Ishikawa (cell line): ENCODE results near the gene SRL.

Source experiments
- CEBPB ChIP-seq: IDR thresholded peaks from 2 replicates; pipeline ENCODE4 v1.6.1; 2012
- CREB1 ChIP-seq: IDR thresholded peaks from 2 replicates; pipeline ENCODE4 v1.6.1; 2012; ENCODE audit warnings: low read depth
- EGR1 ChIP-seq: IDR thresholded peaks from 2 replicates; pipeline ENCODE4 v1.6.1; 2012
- EP300 ChIP-seq: IDR thresholded peaks from 2 replicates; pipeline ENCODE4 v1.6.1; 2012; ENCODE audit warnings: borderline replicate concordance
- FOXM1 ChIP-seq: IDR thresholded peaks from 2 replicates; pipeline ENCODE4 v1.6.1; 2012; ENCODE audit warnings: low read depth, borderline replicate concordance
- NFIC ChIP-seq: IDR thresholded peaks from 2 replicates; pipeline ENCODE4 v1.6.1; 2012
- RAD21 ChIP-seq: IDR thresholded peaks from 2 replicates; pipeline ENCODE4 v1.6.1; 2012; ENCODE audit warnings: low read depth
- TAF1 ChIP-seq: IDR thresholded peaks from 2 replicates; pipeline ENCODE4 v1.6.1; 2012; ENCODE audit warnings: low read depth, mild to moderate bottlenecking
- TCF12 ChIP-seq: IDR thresholded peaks from 2 replicates; pipeline ENCODE4 v1.6.1; 2012; ENCODE audit warnings: low read depth
- TEAD4 ChIP-seq: IDR thresholded peaks from 2 replicates; pipeline ENCODE4 v1.6.1; 2012
- YY1 ChIP-seq: IDR thresholded peaks from 2 replicates; pipeline ENCODE4 v1.6.1; 2012; ENCODE audit warnings: low read depth
- ZBTB7A ChIP-seq: IDR thresholded peaks from 2 replicates; pipeline ENCODE4 v1.6.1; 2012; ENCODE audit warnings: low read depth
- TF ChIP-seq, protein P1 (sequence below): IDR thresholded peaks from 2 replicates; pipeline ENCODE4 v1.6.1; 2012
- TF ChIP-seq, protein P2 (sequence below): IDR thresholded peaks from 2 replicates; pipeline ENCODE4 v1.6.1; 2012; ENCODE audit warnings: low read depth, mild to moderate bottlenecking
- TF ChIP-seq, protein P3 (sequence below): IDR thresholded peaks from 2 replicates; pipeline ENCODE4 v1.6.1; 2012

Gene SRL

DNA sequence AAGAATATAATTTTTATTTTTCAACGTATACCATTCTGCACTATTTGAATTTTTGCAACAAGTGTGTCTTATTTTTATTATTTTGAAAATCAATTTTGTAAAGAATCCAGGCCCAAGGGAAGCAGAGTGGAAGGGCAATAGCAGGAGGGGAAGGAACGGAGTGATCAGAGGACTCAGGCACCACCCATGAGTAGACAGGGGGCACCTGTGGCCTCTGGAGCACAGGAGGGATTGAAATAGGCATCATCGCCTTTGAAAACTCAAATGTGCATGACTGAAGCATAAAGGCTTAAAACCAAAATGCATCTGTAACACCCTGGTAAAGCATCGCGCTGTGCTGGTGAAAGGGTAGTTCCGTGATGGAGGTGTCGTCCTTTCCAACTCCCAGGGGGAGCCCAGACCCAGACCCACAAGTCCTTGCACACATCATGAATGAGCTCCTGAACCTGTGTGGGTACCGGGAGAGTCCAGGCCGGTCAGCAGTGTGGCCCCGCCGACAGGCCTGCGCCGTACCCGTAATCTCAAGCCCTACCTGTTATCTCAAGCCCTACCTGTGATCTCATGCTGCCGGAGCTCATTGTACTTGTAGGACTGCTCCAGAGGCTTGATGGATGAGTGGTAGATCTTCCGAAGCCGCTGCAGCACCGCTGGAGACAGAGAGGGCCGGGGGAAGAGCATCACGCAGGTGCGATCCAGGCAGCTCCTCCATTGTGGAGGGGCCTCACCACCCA is 39.1 kb downstream of the SRL start:
- TF ChIP-seq CREB1 (no peak), TCF12 (no peak), TAF1 (no peak), EP300 (no peak), CEBPB (no peak), NFIC (no peak), YY1 (no peak)
- TF ChIP-seq, protein P1, sequence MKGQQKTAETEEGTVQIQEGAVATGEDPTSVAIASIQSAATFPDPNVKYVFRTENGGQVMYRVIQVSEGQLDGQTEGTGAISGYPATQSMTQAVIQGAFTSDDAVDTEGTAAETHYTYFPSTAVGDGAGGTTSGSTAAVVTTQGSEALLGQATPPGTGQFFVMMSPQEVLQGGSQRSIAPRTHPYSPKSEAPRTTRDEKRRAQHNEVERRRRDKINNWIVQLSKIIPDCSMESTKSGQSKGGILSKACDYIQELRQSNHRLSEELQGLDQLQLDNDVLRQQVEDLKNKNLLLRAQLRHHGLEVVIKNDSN = no peak
- TF ChIP-seq, protein P2, sequence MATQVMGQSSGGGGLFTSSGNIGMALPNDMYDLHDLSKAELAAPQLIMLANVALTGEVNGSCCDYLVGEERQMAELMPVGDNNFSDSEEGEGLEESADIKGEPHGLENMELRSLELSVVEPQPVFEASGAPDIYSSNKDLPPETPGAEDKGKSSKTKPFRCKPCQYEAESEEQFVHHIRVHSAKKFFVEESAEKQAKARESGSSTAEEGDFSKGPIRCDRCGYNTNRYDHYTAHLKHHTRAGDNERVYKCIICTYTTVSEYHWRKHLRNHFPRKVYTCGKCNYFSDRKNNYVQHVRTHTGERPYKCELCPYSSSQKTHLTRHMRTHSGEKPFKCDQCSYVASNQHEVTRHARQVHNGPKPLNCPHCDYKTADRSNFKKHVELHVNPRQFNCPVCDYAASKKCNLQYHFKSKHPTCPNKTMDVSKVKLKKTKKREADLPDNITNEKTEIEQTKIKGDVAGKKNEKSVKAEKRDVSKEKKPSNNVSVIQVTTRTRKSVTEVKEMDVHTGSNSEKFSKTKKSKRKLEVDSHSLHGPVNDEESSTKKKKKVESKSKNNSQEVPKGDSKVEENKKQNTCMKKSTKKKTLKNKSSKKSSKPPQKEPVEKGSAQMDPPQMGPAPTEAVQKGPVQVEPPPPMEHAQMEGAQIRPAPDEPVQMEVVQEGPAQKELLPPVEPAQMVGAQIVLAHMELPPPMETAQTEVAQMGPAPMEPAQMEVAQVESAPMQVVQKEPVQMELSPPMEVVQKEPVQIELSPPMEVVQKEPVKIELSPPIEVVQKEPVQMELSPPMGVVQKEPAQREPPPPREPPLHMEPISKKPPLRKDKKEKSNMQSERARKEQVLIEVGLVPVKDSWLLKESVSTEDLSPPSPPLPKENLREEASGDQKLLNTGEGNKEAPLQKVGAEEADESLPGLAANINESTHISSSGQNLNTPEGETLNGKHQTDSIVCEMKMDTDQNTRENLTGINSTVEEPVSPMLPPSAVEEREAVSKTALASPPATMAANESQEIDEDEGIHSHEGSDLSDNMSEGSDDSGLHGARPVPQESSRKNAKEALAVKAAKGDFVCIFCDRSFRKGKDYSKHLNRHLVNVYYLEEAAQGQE = no peak

DNA sequence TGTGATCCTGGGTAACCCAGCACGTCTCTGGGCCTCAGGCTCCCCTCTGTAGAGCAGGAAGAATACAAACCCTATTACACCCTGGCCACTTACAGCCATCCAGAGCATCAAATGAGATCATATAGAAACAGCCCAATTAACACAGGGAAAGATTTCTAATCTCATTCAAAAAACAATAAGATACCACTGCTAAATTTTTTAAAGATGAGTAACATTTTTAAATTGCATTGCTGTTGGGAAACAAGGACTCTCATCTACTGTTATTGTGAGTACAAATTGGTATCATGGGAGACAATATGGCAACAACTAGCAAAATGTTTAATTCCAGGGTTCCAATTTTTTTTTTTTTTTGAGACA is 41.1 kb downstream of the SRL start:
- TF ChIP-seq, protein P2 = no peak
- TF ChIP-seq TAF1 (no peak), FOXM1 (no peak), ZBTB7A (no peak), EGR1 (no peak), CEBPB (no peak), TEAD4 (no peak), NFIC (no peak), CREB1 (no peak), EP300 (no peak), TCF12 (no peak)
- TF ChIP-seq, protein P1 = no peak
- TF ChIP-seq, protein P3, sequence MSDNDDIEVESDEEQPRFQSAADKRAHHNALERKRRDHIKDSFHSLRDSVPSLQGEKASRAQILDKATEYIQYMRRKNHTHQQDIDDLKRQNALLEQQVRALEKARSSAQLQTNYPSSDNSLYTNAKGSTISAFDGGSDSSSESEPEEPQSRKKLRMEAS = no peak

DNA sequence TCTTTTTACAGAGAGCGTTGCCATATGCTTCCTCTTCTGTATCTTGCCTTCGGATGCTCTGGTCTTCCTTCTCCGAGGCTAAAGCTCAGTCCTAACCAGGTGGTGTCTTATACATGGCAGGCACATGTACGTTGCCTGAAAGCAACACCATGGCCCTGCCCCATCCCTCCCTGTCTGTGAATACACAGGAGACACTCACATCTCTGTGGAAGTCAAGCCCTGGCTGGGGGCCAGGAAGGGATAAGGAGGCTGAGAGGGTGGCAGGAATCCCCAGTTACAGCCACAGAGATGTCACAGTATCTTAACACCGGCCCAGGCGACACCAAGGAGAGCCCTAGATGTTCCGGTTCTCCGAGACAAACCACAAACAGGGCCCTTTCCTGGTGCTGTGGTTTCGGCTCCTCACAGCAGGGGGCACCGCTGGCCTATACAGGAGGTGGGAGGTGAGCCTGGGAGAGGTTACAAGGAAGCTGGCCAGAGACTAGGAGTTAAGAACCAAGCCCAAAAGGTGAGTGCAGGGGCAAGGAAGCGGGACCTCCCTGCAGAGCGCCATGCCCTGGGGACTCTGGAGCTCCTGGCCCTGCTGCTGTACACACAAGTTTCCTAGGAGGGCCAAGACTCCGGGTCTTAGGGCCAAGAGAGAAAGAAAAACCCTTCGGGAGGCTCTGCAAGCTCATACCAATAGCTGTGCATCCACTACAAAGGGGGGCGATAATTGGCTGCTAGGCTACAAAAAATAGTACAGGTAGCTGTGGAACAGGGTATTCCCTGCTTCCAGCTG is 41.7 kb downstream of the SRL start:
- TF ChIP-seq FOXM1 (no peak), EP300 (no peak), NFIC (peak; percentile 31; the same call in 1 of the 2 replicates), EGR1 (no peak), CREB1 (no peak), TAF1 (no peak), ZBTB7A (no peak), YY1 (no peak), TEAD4 (no peak), TCF12 (no peak), RAD21 (peak; percentile 89), CEBPB (no peak)
- TF ChIP-seq, protein P1 = no peak
- TF ChIP-seq, protein P2 = no peak
- TF ChIP-seq, protein P3 = no peak

DNA sequence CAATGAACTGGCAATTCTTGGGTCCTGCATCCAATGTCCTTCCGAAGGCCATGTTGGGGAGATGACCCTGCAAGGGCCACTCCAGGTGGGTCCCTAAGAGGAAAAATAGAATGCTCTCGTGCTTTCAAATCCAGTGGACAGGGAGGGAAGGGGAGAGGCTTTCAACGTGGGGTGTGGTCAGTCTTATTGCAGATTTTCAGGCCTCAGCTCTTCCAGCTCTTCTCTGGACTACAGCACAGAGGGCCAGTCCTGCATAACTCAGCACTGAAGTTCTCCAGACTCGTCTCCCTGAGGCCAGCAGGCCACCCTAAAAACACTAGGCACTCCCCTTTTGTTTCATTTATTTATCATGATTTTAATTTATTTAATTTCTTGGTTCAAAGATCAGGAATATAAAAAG is 43.1 kb downstream of the SRL start:
- TF ChIP-seq TCF12 = no peak
- no peak for TF ChIP-seq YY1
- TF ChIP-seq RAD21 = no peak
- TF ChIP-seq ZBTB7A = no peak
- TF ChIP-seq, protein P1 = no peak
- TF ChIP-seq, protein P2 = no peak
- no peak for TF ChIP-seq NFIC
- no peak for TF ChIP-seq TEAD4
